HG03196 (cell line): ENCODE data around the gene RBMS3.
"Not testable (repeated sequence)": the region's sequence is repeated elsewhere in the genome, so short reads cannot be mapped to it uniquely, and the experiment has no call there.

ENCODE experiments used
- ATAC-seq: cut with Tn5 transposase; IDR thresholded peaks from one replicate; pipeline ENCODE4 v1.9.1; 2021; ENCODE audit not compliant: unreplicated experiment

The RBMS3 gene

GRCh38 chr3:29382409-29382808 lies 101.5 kb downstream of the RBMS3 start:
- no peak for ATAC-seq

GRCh38 chr3:29382845-29383244 lies 102.0 kb downstream of the RBMS3 start:
- ATAC-seq = no peak

- ATAC-seq = no peak
Observed at GRCh38 chr3:29384640-29385039, 103.8 kb downstream of the RBMS3 start.

GRCh38 chr3:29385046-29385830 lies 104.4 kb downstream of the RBMS3 start:
- ATAC-seq = no peak

- ATAC-seq = no peak
Observed at GRCh38 chr3:29389362-29389761, 108.5 kb downstream of the RBMS3 start.

GRCh38 chr3:29392625-29393388 lies 111.9 kb downstream of the RBMS3 start:
- ATAC-seq = no peak

GRCh38 chr3:29393946-29394345 lies 113.1 kb downstream of the RBMS3 start:
- not testable (repeated sequence) for ATAC-seq

- no peak for ATAC-seq
Observed at GRCh38 chr3:29397406-29397805, 116.5 kb downstream of the RBMS3 start.

- ATAC-seq = no peak
Observed at GRCh38 chr3:29398787-29399186, 117.9 kb downstream of the RBMS3 start.

- no peak for ATAC-seq
Observed at GRCh38 chr3:29406291-29406832, 125.5 kb downstream of the RBMS3 start.

GRCh38 chr3:29408676-29409075 lies 127.8 kb downstream of the RBMS3 start:
- ATAC-seq = no peak

GRCh38 chr3:29409409-29409808 lies 128.5 kb downstream of the RBMS3 start:
- no peak for ATAC-seq

- ATAC-seq = no peak
Observed at GRCh38 chr3:29410220-29410619, 129.3 kb downstream of the RBMS3 start.

- no peak for ATAC-seq
Observed at GRCh38 chr3:29410660-29411405, 130.0 kb downstream of the RBMS3 start.

- ATAC-seq = no peak
Observed at GRCh38 chr3:29412110-29412509, 131.2 kb downstream of the RBMS3 start.

GRCh38 chr3:29414468-29415224 lies 133.8 kb downstream of the RBMS3 start:
- ATAC-seq = no peak

- ATAC-seq = no peak
Observed at GRCh38 chr3:29415482-29416223, 134.8 kb downstream of the RBMS3 start.

- no peak for ATAC-seq
Observed at GRCh38 chr3:29416514-29416913, 135.6 kb downstream of the RBMS3 start.

GRCh38 chr3:29420106-29420505 lies 139.2 kb downstream of the RBMS3 start:
- ATAC-seq = no peak
